Stimulated activated CD4-positive, alpha-beta T cell treated with anti-CD3 and anti-CD28 coated beads, Interleukin-2, amount 100 ng/mL, for 48 hours (primary cell): ENCODE measurements around the gene RDM1.
A peak's percentile ranks its signal among the peaks of the same experiment; 100 is the strongest.
"Not testable (repeated sequence)": the region's sequence is repeated elsewhere in the genome, so short reads cannot be mapped to it uniquely, and the experiment has no call there.

Experiments
- DNase-seq, 2 donors: peaks; one replicate each; pipeline ENCODE4 v3.0.0-alpha.2; 2020

RDM1 gene

GRCh38 chr17:35897772-35898171, 32.8 kb downstream of the RDM1 start:
- DNase-seq = not testable (repeated sequence)

GRCh38 chr17:35895636-35896587, 34.7 kb downstream of the RDM1 start:
- DNase-seq = no peak

GRCh38 chr17:35894206-35894605, 36.4 kb downstream of the RDM1 start:
- no peak for DNase-seq

- DNase-seq = no peak
Observed at GRCh38 chr17:35893751-35894150, 36.8 kb downstream of the RDM1 start.

GRCh38 chr17:35892091-35893035, 38.2 kb downstream of the RDM1 start:
- DNase-seq = peak; percentile 50 to 51

GRCh38 chr17:35891269-35891668, 39.3 kb downstream of the RDM1 start:
- DNase-seq = no peak

GRCh38 chr17:35890774-35891155, 39.8 kb downstream of the RDM1 start:
- no peak for DNase-seq

GRCh38 chr17:35889818-35890773, 40.5 kb downstream of the RDM1 start:
- no peak for DNase-seq

- DNase-seq = no peak
Observed at GRCh38 chr17:35889241-35889640, 41.3 kb downstream of the RDM1 start.

- peak in 1 of 2 donors; percentile 41 for DNase-seq
Observed at GRCh38 chr17:35879773-35880654, 50.6 kb downstream of the RDM1 start, which contains the start of gene CCL5. CCL5 (minus strand) TSS chr17:35880360.

GRCh38 chr17:35878361-35878760, 52.2 kb downstream of the RDM1 start:
- DNase-seq = no peak

- DNase-seq = no peak
Observed at GRCh38 chr17:35877345-35878029, 53.1 kb downstream of the RDM1 start.

- DNase-seq = no peak
Observed at GRCh38 chr17:35876534-35876933, 54.0 kb downstream of the RDM1 start.

GRCh38 chr17:35875800-35876139, 54.8 kb downstream of the RDM1 start:
- no peak for DNase-seq

- no peak for DNase-seq
Observed at GRCh38 chr17:35875072-35875799, 55.3 kb downstream of the RDM1 start.

- DNase-seq = no peak
Observed at GRCh38 chr17:35872196-35872980, 58.2 kb downstream of the RDM1 start.

- no peak for DNase-seq
Observed at GRCh38 chr17:35870906-35871819, 59.4 kb downstream of the RDM1 start.

GRCh38 chr17:35868737-35869136, 61.8 kb downstream of the RDM1 start, which contains the start of gene HEATR9:
HEATR9 (minus strand) TSS chr17:35868891; CDS start chr17:35868742, 149 bp downstream.
- DNase-seq = no peak
